H9 (cell line): ENCODE data around the gene EGLN1. TPM values are rescaled to one million over a fixed set of nuclear protein-coding genes. Genes with fewer than 3 reads are reported as not detected.

ENCODE experiments used
- DNase-seq: peaks from one replicate; pipeline ENCODE4 v3.0.0-alpha.2; 2017
- H2AFZ ChIP-seq: one replicate; pipeline ENCODE4 v1.6.1; 2013; ENCODE audit warnings: mild to moderate bottlenecking, low read length, control low read depth, moderate library complexity
- H2AK5ac ChIP-seq: 2 replicates; pipeline ENCODE4 v1.6.1; 2013; ENCODE audit warnings: low read length, control low read depth, mixed read lengths; ENCODE audit not compliant: insufficient read length
- H2BK120ac ChIP-seq: one replicate; pipeline ENCODE4 v1.6.1; 2013; ENCODE audit warnings: low read depth, mild to moderate bottlenecking, low read length, control low read depth, inconsistent platforms; ENCODE audit not compliant: poor library complexity, severe bottlenecking
- H2BK12ac ChIP-seq: 2 replicates; pipeline ENCODE4 v1.6.1; 2013; ENCODE audit warnings: low read length, control low read depth, mixed read lengths, low read depth; ENCODE audit not compliant: insufficient read length
- H2BK15ac ChIP-seq: 2 replicates; pipeline ENCODE4 v1.6.1; 2013; ENCODE audit warnings: low read depth, low read length, control low read depth
- H2BK20ac ChIP-seq: one replicate; pipeline ENCODE4 v1.6.1; 2013; ENCODE audit warnings: low read depth, mild to moderate bottlenecking, low read length, control low read depth, inconsistent platforms; ENCODE audit not compliant: poor library complexity, severe bottlenecking
- H2BK5ac ChIP-seq: 2 replicates; pipeline ENCODE4 v1.6.1; 2013; ENCODE audit warnings: low read length, control low read depth, mixed read lengths; ENCODE audit not compliant: insufficient read length
- H3K14ac ChIP-seq: 2 replicates; pipeline ENCODE4 v1.6.1; 2013; ENCODE audit warnings: low read length, control low read depth; ENCODE audit not compliant: insufficient read depth
- H3K18ac ChIP-seq: 2 replicates; pipeline ENCODE4 v1.6.1; 2013; ENCODE audit warnings: low read depth, mild to moderate bottlenecking, mixed read lengths, low read length, control low read depth; ENCODE audit not compliant: insufficient read length
- H3K23ac ChIP-seq: 2 replicates; pipeline ENCODE4 v1.6.1; 2013; ENCODE audit warnings: low read length, control low read depth, mixed read lengths, low read depth; ENCODE audit not compliant: insufficient read length
- H3K23me2 ChIP-seq: 2 replicates; pipeline ENCODE4 v1.6.1; 2013; ENCODE audit warnings: low read depth, mild to moderate bottlenecking, mixed read lengths, low read length, control low read depth; ENCODE audit not compliant: insufficient read length, poor library complexity, severe bottlenecking
- H3K27ac ChIP-seq: 2 replicates; pipeline ENCODE4 v1.5.1; 2013; ENCODE audit warnings: low read length, control low read depth, mixed read lengths, low read depth; ENCODE audit not compliant: insufficient read length
- H3K27me3 ChIP-seq: 2 replicates; pipeline ENCODE4 v1.6.1; 2013; ENCODE audit warnings: low read length, control low read depth, inconsistent platforms; ENCODE audit not compliant: insufficient read depth
- H3K4ac ChIP-seq: 2 replicates; pipeline ENCODE4 v1.6.1; 2013; ENCODE audit warnings: low read depth, mild to moderate bottlenecking, control low read depth, inconsistent platforms, low read length, moderate library complexity
- H3K4me1 ChIP-seq: 2 replicates; pipeline ENCODE4 v1.6.1; 2013; ENCODE audit warnings: low read length, control low read depth, inconsistent platforms; ENCODE audit not compliant: insufficient read depth
- H3K4me2 ChIP-seq: 2 replicates; pipeline ENCODE4 v1.6.1; 2013; ENCODE audit warnings: low read length, control low read depth, mixed read lengths; ENCODE audit not compliant: insufficient read length, insufficient read depth
- H3K56ac ChIP-seq: 2 replicates; pipeline ENCODE4 v1.6.1; 2013; ENCODE audit warnings: low read depth, mild to moderate bottlenecking, mixed read lengths, low read length, control low read depth; ENCODE audit not compliant: insufficient read length
- H3K79me1 ChIP-seq: 2 replicates; pipeline ENCODE4 v1.6.1; 2013; ENCODE audit warnings: low read depth, mild to moderate bottlenecking, moderate library complexity, low read length, control low read depth, inconsistent platforms; ENCODE audit not compliant: insufficient read depth, poor library complexity, severe bottlenecking
- H3K79me2 ChIP-seq: 2 replicates; pipeline ENCODE4 v1.6.1; 2013; ENCODE audit warnings: low read length, control low read depth, inconsistent platforms; ENCODE audit not compliant: insufficient read depth
- H3K9ac ChIP-seq: 2 replicates; pipeline ENCODE4 v1.6.1; 2013; ENCODE audit warnings: low read length, control low read depth, mixed read lengths; ENCODE audit not compliant: insufficient read length; ENCODE audit errors: extremely low read depth
- H3K9me3 ChIP-seq: one replicate; pipeline ENCODE4 v1.6.1; 2013; ENCODE audit warnings: low read depth, low read length, inconsistent platforms; ENCODE audit not compliant: control insufficient read depth
- H3T11ph ChIP-seq: one replicate; pipeline ENCODE4 v1.6.1; 2013; ENCODE audit warnings: mild to moderate bottlenecking, low read length, control low read depth, inconsistent platforms
- H4K20me1 ChIP-seq: one replicate; pipeline ENCODE4 v1.6.1; 2013; ENCODE audit not compliant: control insufficient read depth, insufficient read length, insufficient read depth
- H4K5ac ChIP-seq: 2 replicates; pipeline ENCODE4 v1.6.1; 2013; ENCODE audit warnings: low read depth, mild to moderate bottlenecking, mixed read lengths, low read length, control low read depth; ENCODE audit not compliant: insufficient read length
- H4K8ac ChIP-seq: replicated peaks from 2 replicates; pipeline ENCODE4 v1.6.1; 2013; ENCODE audit warnings: low read length, control low read depth, mixed read lengths, low read depth; ENCODE audit not compliant: insufficient read length
- H4K91ac ChIP-seq: 2 replicates; pipeline ENCODE4 v1.6.1; 2013; ENCODE audit warnings: low read depth, mild to moderate bottlenecking, moderate library complexity, mixed read lengths, low read length, control low read depth; ENCODE audit not compliant: insufficient read length
- H3K27ac Mint-ChIP-seq, 3 experiments: 2 replicates in 2 of 3; 3 replicates in 1 of 3; pipeline ENCODE4 v1.8.0; 2020 to 2021; ENCODE audit warnings: mixed read lengths in 3 of 3, mild to moderate bottlenecking in 1 of 3, moderate library complexity in 1 of 3
- H3K27me3 Mint-ChIP-seq: 2 replicates; pipeline ENCODE4 v1.8.0; 2021; ENCODE audit warnings: low read depth, mild to moderate bottlenecking, moderate library complexity, mixed read lengths
- H3K36me3 Mint-ChIP-seq, 3 experiments: 2 replicates in 2 of 3; 3 replicates in 1 of 3; pipeline ENCODE4 v1.8.0; 2020 to 2021; ENCODE audit warnings: low read depth in 3 of 3, mixed read lengths in 3 of 3; ENCODE audit not compliant: insufficient read depth in 1 of 3
- H3K4me1 Mint-ChIP-seq, 2 experiments: 2 replicates each; pipeline ENCODE4 v1.8.0; 2020; ENCODE audit warnings: mixed read lengths in 2 of 2
- H3K4me3 Mint-ChIP-seq, 2 experiments: 2 replicates in 1 of 2; 3 replicates in 1 of 2; pipeline ENCODE4 v1.8.0; 2020 to 2021; ENCODE audit warnings: mild to moderate bottlenecking in 2 of 2, mixed read lengths in 2 of 2, moderate library complexity in 1 of 2
- H3K9me3 Mint-ChIP-seq, 2 experiments: 2 replicates in 1 of 2; 3 replicates in 1 of 2; pipeline ENCODE4 v1.8.0; 2020; ENCODE audit warnings: mild to moderate bottlenecking in 2 of 2, mixed read lengths in 2 of 2, moderate library complexity in 1 of 2
- CTCF ChIP-seq: fragments of 200-600 bp; sonication (generic); conservative IDR thresholded peaks from 3 replicates; pipeline ENCODE4 v1.8.0; 2021; ENCODE audit warnings: antibody characterized with exemption, mild to moderate bottlenecking
- WGBS: extraction: QIAGEN DNeasy Blood & Tissue Kit; methylation state at CpG from one replicate; pipeline ENCODE4 v1.1.7; 2013; ENCODE audit warnings: missing lambda C conversion rate, low lambda C conversion rate, mixed read lengths; ENCODE audit not compliant: insufficient read length; ENCODE audit errors: extremely low coverage; 5-methylcytosine and 5-hydroxymethylcytosine counted together
- total RNA-seq: library from RNA; stranded (reverse); gene quantifications from 2 replicates; pipeline ENCODE4 v1.2.1, GENCODE V29; 2021

Gene EGLN1
- total RNA-seq, 1 experiment from 2014 or later, result 8.4 TPM

GRCh38 chr1:231416901-231417300 lies 5.2 kb downstream of the EGLN1 start:
- Histone ChIP-seq H2BK20ac (no peak overlapping the region), H3K4me2 (no peak overlapping the region)
- WGBS, result no CpG with 5 or more reads among the region's 1 CpG

More at GRCh38 chr1:231416901-231417300, 5.2 kb downstream of the EGLN1 start:
- Histone ChIP-seq H4K20me1 (no peaks in the 10 kb centered on the region), H3K23ac (no peak overlapping the region), H2AFZ (no peak overlapping the region), H4K91ac (no peak overlapping the region), H2AK5ac (no peak overlapping the region), H3K27ac (no peak overlapping the region), H3K79me2 (no peaks in the 10 kb centered on the region), H3K79me1 (no peaks in the 10 kb centered on the region), H3K23me2 (peaks cover 11% of the 10 kb centered on the region), H2BK120ac (no peak overlapping the region), H3K56ac (no peak overlapping the region), H3K27me3 (peaks cover 28% of the 10 kb centered on the region), H4K5ac (no peak overlapping the region), H3K4me1 (no peaks in the 10 kb centered on the region), H2BK5ac (no peak overlapping the region), H3K9me3 (no peaks in the 10 kb centered on the region), H3K4ac (no peak overlapping the region), H2BK15ac (no peak overlapping the region), H2BK12ac (no peak overlapping the region), H3K18ac (no peak overlapping the region), H4K8ac (no peak overlapping the region), H3T11ph (no peak overlapping the region), H3K14ac (no peak overlapping the region), H3K9ac (no peak overlapping the region)
- Mint-ChIP-seq H3K27me3 (peaks cover 38% of the 10 kb centered on the region), H3K4me1 (peaks cover 24 to 26% of the 10 kb centered on the region in 2 experiments), H3K36me3 (no peaks in the 10 kb centered on the region), H3K4me3 (no peak overlapping the region), H3K27ac (no peak overlapping the region), H3K9me3 (no peaks in the 10 kb centered on the region)
- no peak for TF ChIP-seq CTCF
- DNase-seq, result no peak
